GM18873 (cell line): ENCODE results near the gene TASP1.
"Not testable (repeated sequence)": the region's sequence is repeated elsewhere in the genome, so short reads cannot be mapped to it uniquely, and the experiment has no call there.

Experiments used
- ATAC-seq: cut with Tn5 transposase; IDR thresholded peaks from one replicate; pipeline ENCODE4 v1.9.1; 2021; ENCODE audit warnings: mild to moderate bottlenecking, moderate library complexity, moderate number of reproducible peaks; ENCODE audit not compliant: unreplicated experiment, low FRiP score

Gene TASP1

GRCh38 chr20:13510837-13511488 is 127.8 kb downstream of the TASP1 start:
- ATAC-seq = no peak

GRCh38 chr20:13507646-13508045 is 131.1 kb downstream of the TASP1 start:
- ATAC-seq = no peak

GRCh38 chr20:13501500-13501899 is 137.2 kb downstream of the TASP1 start:
- no peak for ATAC-seq

- ATAC-seq = no peak
Measured at GRCh38 chr20:13494019-13494418, 144.7 kb downstream of the TASP1 start.

- no peak for ATAC-seq
Measured at GRCh38 chr20:13493143-13493542, 145.6 kb downstream of the TASP1 start.

- no peak for ATAC-seq
Measured at GRCh38 chr20:13492001-13492481, 146.7 kb downstream of the TASP1 start.

- ATAC-seq = no peak
Measured at GRCh38 chr20:13487202-13487601, 151.5 kb downstream of the TASP1 start.

- no peak for ATAC-seq
Measured at GRCh38 chr20:13486694-13487093, 152.0 kb downstream of the TASP1 start.

- no peak for ATAC-seq
Measured at GRCh38 chr20:13485576-13485975, 153.2 kb downstream of the TASP1 start.

- ATAC-seq = not testable (repeated sequence)
Measured at GRCh38 chr20:13485019-13485418, 153.7 kb downstream of the TASP1 start.

GRCh38 chr20:13483472-13483871 is 155.3 kb downstream of the TASP1 start:
- not testable (repeated sequence) for ATAC-seq

- ATAC-seq = no peak
Measured at GRCh38 chr20:13478366-13478765, 160.4 kb downstream of the TASP1 start.

- no peak for ATAC-seq
Measured at GRCh38 chr20:13474467-13474866, 164.3 kb downstream of the TASP1 start.

- ATAC-seq = no peak
Measured at GRCh38 chr20:13469262-13469661, 169.5 kb downstream of the TASP1 start.

GRCh38 chr20:13468166-13468565 is 170.6 kb downstream of the TASP1 start:
- ATAC-seq = no peak

- no peak for ATAC-seq
Measured at GRCh38 chr20:13464702-13465101, 174.0 kb downstream of the TASP1 start.

- no peak for ATAC-seq
Measured at GRCh38 chr20:13461849-13462458, 176.8 kb downstream of the TASP1 start.

GRCh38 chr20:13458860-13459451 is 179.8 kb downstream of the TASP1 start:
- ATAC-seq = peak; percentile 80

GRCh38 chr20:13457487-13457886 is 181.2 kb downstream of the TASP1 start:
- ATAC-seq = no peak

GRCh38 chr20:13455713-13456112 is 183.0 kb downstream of the TASP1 start:
- ATAC-seq = no peak

GRCh38 chr20:13453367-13453766 is 185.4 kb downstream of the TASP1 start:
- ATAC-seq = no peak
